ENCODE measurements around the gene SCLT1.

DNA sequence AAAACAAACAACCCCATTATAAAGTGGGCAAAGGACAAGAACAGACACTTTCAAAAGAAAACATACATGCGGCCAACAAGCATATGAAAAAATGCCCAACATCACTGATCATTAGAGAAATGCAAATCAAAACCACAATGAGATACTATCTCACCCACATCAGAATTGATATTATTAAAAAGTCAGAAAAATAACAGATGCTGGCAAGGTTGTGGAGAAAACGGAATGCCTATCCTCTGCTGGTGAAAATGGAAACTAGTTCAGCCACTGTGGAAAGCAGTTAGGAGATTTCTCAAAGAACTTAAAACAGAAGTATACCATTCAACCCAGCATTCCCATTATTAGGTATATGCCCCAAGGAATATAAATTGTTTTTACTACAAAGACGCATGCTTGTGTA lies 171.4 kb downstream of the SCLT1 start:
- TF ChIP-seq, protein P1, sequence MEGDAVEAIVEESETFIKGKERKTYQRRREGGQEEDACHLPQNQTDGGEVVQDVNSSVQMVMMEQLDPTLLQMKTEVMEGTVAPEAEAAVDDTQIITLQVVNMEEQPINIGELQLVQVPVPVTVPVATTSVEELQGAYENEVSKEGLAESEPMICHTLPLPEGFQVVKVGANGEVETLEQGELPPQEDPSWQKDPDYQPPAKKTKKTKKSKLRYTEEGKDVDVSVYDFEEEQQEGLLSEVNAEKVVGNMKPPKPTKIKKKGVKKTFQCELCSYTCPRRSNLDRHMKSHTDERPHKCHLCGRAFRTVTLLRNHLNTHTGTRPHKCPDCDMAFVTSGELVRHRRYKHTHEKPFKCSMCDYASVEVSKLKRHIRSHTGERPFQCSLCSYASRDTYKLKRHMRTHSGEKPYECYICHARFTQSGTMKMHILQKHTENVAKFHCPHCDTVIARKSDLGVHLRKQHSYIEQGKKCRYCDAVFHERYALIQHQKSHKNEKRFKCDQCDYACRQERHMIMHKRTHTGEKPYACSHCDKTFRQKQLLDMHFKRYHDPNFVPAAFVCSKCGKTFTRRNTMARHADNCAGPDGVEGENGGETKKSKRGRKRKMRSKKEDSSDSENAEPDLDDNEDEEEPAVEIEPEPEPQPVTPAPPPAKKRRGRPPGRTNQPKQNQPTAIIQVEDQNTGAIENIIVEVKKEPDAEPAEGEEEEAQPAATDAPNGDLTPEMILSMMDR (IDR thresholded peaks at IDR 0.05) = no peak
- TF ChIP-seq POLR2A (IDR thresholded peaks at IDR 0.05) = no peak
- no peak for TF ChIP-seq POLR2AphosphoS5 (IDR thresholded peaks at IDR 0.05)

Measured in breast epithelium (tissue), 3 donors.